K562 (cell line): ENCODE data around the gene ELMO3. TPM values are rescaled to one million over a fixed set of nuclear protein-coding genes. Genes with fewer than 3 reads are reported as not detected.

Experiments
- BRD9 ChIP-seq: fragments of 450-650 bp; IDR thresholded peaks from 2 replicates; pipeline ENCODE4 v1.6.1; 2018; ENCODE audit warnings: low read depth; ENCODE audit not compliant: partially characterized antibody
- CTCFL ChIP-seq: IDR thresholded peaks from 2 replicates; pipeline ENCODE4 v1.6.1; 2011; ENCODE audit warnings: borderline replicate concordance, low read depth, mild to moderate bottlenecking, moderate library complexity, low read length; ENCODE audit not compliant: insufficient read depth, poor library complexity, severe bottlenecking
- ESRRA ChIP-seq: fragments of 450-650 bp; IDR thresholded peaks from 2 replicates; pipeline ENCODE4 v1.6.1; 2014; ENCODE audit warnings: low read depth, mild to moderate bottlenecking, moderate library complexity, borderline replicate concordance
- HDAC8 ChIP-seq: fragments of 450-650 bp; IDR thresholded peaks from 2 replicates; pipeline ENCODE4 v1.6.1; 2016; ENCODE audit warnings: mild to moderate bottlenecking, missing genetic modification characterization, moderate library complexity, missing compliant biosample characterization
- POLR2G ChIP-seq: fragments of 200-400 bp; formaldehyde crosslinking; IDR thresholded peaks from 2 replicates; pipeline ENCODE4 v1.6.1; 2017; ENCODE audit warnings: low read depth, mild to moderate bottlenecking, antibody characterized with exemption, low read length, moderate library complexity
- ZBTB33 ChIP-seq: sonication (generic); formaldehyde crosslinking; IDR thresholded peaks from 2 replicates; pipeline ENCODE4 v1.8.1; 2023; ENCODE audit warnings: mild to moderate bottlenecking, missing genetic modification reagents
- ZKSCAN1 ChIP-seq: fragments of 150-350 bp; IDR thresholded peaks from 2 replicates; pipeline ENCODE4 v1.6.1; 2016; ENCODE audit warnings: low read depth, low read length
- polyA plus RNA-seq, 8 experiments: library from polyadenylated mRNA; depleted of rRNA in 4 of 8; stranded (reverse) in 5 of 8; unstranded in 3 of 8; fragments of >200 nt; fragmentation: Nextera tagmentation in 2 of 8; fragmentation: Illumina TruSeq in 1 of 8; extraction: Ambion mirVana in 2 of 8; extraction: Trizol in 1 of 8; gene quantifications; 2 replicates each; pipeline versions ENCODE4 v1.2.1 to v1.2.3, GENCODE V29; 2011 to 2014; ENCODE audit warnings: inconsistent platforms in 1 of 8, missing spikeins in 1 of 8
- total RNA-seq, 7 experiments: library from RNA; depleted of rRNA in 6 of 7; stranded (reverse); fragments of >200 nt in 6 of 7; fragmentation: Illumina TruSeq in 2 of 7; extraction: Trizol in 2 of 7; gene quantifications; 2 replicates each; pipeline versions ENCODE4 v1.2.1 to v1.2.3, GENCODE V29; 2011 to 2021; ENCODE audit warnings: low replicate concordance in 1 of 7
- TF ChIP-seq, protein P1 (sequence below): fragments of 450-650 bp; conservative IDR thresholded peaks from 2 replicates; pipeline ENCODE4 v1.6.1; 2016; ENCODE audit warnings: missing genetic modification characterization, low read depth, mild to moderate bottlenecking, control low read depth, missing compliant biosample characterization
- TF ChIP-seq, protein P2 (sequence below), 3 experiments: IDR thresholded peaks in 2 of 3; conservative IDR thresholded peaks in 1 of 3; 2 replicates each; pipeline ENCODE4 v1.5.1; 2011 to 2012; ENCODE audit warnings: low read length in 3 of 3, mild to moderate bottlenecking in 3 of 3, control low read depth in 2 of 3, improper control_type of control experiment in 1 of 3, inconsistent platforms in 1 of 3, low read depth in 1 of 3, mixed read lengths in 1 of 3, moderate library complexity in 1 of 3; ENCODE audit not compliant: insufficient read depth in 2 of 3

ELMO3 gene
- total and polyA plus RNA-seq, 9 of the 15 experiments (the other 6 are each of a cell fraction or from before 2014, with no cell fraction given): 0.04 to 5.1 (median 1.5) TPM

- TF ChIP-seq, protein P1, sequence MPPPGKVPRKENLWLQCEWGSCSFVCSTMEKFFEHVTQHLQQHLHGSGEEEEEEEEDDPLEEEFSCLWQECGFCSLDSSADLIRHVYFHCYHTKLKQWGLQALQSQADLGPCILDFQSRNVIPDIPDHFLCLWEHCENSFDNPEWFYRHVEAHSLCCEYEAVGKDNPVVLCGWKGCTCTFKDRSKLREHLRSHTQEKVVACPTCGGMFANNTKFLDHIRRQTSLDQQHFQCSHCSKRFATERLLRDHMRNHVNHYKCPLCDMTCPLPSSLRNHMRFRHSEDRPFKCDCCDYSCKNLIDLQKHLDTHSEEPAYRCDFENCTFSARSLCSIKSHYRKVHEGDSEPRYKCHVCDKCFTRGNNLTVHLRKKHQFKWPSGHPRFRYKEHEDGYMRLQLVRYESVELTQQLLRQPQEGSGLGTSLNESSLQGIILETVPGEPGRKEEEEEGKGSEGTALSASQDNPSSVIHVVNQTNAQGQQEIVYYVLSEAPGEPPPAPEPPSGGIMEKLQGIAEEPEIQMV: no peak
- TF ChIP-seq BRD9 (no peak), ZKSCAN1 (no peak), CTCFL (peak; percentile 29), POLR2G (peak; percentile 67; the same call in 1 of the 2 replicates), ESRRA (no peak), HDAC8 (no peak), ZBTB33 (CRISPR knock-in tag) (peak; percentile 91)
- TF ChIP-seq, protein P2, sequence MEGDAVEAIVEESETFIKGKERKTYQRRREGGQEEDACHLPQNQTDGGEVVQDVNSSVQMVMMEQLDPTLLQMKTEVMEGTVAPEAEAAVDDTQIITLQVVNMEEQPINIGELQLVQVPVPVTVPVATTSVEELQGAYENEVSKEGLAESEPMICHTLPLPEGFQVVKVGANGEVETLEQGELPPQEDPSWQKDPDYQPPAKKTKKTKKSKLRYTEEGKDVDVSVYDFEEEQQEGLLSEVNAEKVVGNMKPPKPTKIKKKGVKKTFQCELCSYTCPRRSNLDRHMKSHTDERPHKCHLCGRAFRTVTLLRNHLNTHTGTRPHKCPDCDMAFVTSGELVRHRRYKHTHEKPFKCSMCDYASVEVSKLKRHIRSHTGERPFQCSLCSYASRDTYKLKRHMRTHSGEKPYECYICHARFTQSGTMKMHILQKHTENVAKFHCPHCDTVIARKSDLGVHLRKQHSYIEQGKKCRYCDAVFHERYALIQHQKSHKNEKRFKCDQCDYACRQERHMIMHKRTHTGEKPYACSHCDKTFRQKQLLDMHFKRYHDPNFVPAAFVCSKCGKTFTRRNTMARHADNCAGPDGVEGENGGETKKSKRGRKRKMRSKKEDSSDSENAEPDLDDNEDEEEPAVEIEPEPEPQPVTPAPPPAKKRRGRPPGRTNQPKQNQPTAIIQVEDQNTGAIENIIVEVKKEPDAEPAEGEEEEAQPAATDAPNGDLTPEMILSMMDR (IDR thresholded peaks at IDR 0.05 in 2 of 3, conservative IDR thresholded peaks at IDR 0.05 in 1 of 3; ENCODE audit: insufficient read depth in 2 of 3, low read depth in 1 of 3, low read length in 3 of 3): 0 out of 6 replicates have a peak, but pooled peaks of 1 of the 3 experiments have one; percentile 8
These were observed at the start of gene ELMO3 (continued) for GRCh38 chr16:67199011-67199807.
